ENCODE data around the gene STK17A. TPM values are rescaled to one million over a fixed set of nuclear protein-coding genes. Genes with fewer than 3 reads are reported as not detected.

STK17A gene
- total RNA-seq, 1 experiment from 2014 or later = 9.8 TPM

GRCh38 chr7:43557831-43558495 is 24.9 kb upstream of the STK17A start:
- no peaks in the 10 kb centered on the region for H3K79me1 ChIP-seq (ENCODE audit: insufficient read depth, low read depth, low read length, poor library complexity, severe bottlenecking)
- H3K4me3 Mint-ChIP-seq = no peak overlapping the region
- no peak overlapping the region for H3K4me2 ChIP-seq (ENCODE audit: insufficient read depth, insufficient read length, low read length)
- H2BK15ac ChIP-seq (ENCODE audit: low read depth, low read length) = no peak overlapping the region
- H3K27me3 ChIP-seq (ENCODE audit: insufficient read depth, low read length) = no peaks in the 10 kb centered on the region
- no peak overlapping the region for H3T11ph ChIP-seq (ENCODE audit: low read length)
- no peak for DNase-seq
- H2BK20ac ChIP-seq (ENCODE audit: low read depth, low read length, poor library complexity, severe bottlenecking) = no peak overlapping the region
- no peaks in the 10 kb centered on the region for H4K20me1 ChIP-seq (ENCODE audit: control insufficient read depth, insufficient read depth, insufficient read length)
- no peak overlapping the region for H3K14ac ChIP-seq (ENCODE audit: insufficient read depth, low read length)
- H3K23ac ChIP-seq (ENCODE audit: insufficient read length, low read depth, low read length) = no peak overlapping the region
- no peak overlapping the region for H4K5ac ChIP-seq (ENCODE audit: insufficient read length, low read depth, low read length)
- no peak for TF ChIP-seq CTCF (conservative IDR thresholded peaks at IDR 0.05)
- peaks cover 2% of the 10 kb centered on the region; the same call in 1 of the 2 replicates for H3K27me3 Mint-ChIP-seq (ENCODE audit: low read depth)
- H3K4me1 Mint-ChIP-seq = peaks cover 21 to 27% of the 10 kb centered on the region in 2 experiments
- no peak overlapping the region for H3K27ac ChIP-seq (ENCODE audit: insufficient read length, low read depth, low read length)
- no peak overlapping the region for H2BK5ac ChIP-seq (ENCODE audit: insufficient read length, low read length)
- H4K8ac ChIP-seq (replicated peaks; ENCODE audit: insufficient read length, low read depth, low read length) = no peak overlapping the region
- no peak overlapping the region for H3K56ac ChIP-seq (ENCODE audit: insufficient read length, low read depth, low read length)
- no peak overlapping the region for H3K18ac ChIP-seq (ENCODE audit: insufficient read length, low read depth, low read length)
- H3K4ac ChIP-seq (ENCODE audit: low read depth, low read length) = no peak overlapping the region
- no peaks in the 10 kb centered on the region for H3K79me2 ChIP-seq (ENCODE audit: insufficient read depth, low read length)
- no peak overlapping the region for H3K9ac ChIP-seq (ENCODE audit: extremely low read depth, insufficient read length, low read length)
- no peaks in the 10 kb centered on the region for H3K36me3 Mint-ChIP-seq (ENCODE audit: insufficient read depth in 1 of 3, low read depth in 3 of 3)
- no peak overlapping the region for H2BK120ac ChIP-seq (ENCODE audit: low read depth, low read length, poor library complexity, severe bottlenecking)
- no peak overlapping the region for H2BK12ac ChIP-seq (ENCODE audit: insufficient read length, low read depth, low read length)
- no CpG with 5 or more reads among the region's 7 CpGs for WGBS (ENCODE audit: extremely low coverage, insufficient read length, low lambda C conversion rate)
- no peaks in the 10 kb centered on the region; the same call in 1 of the 2 replicates for H3K4me1 ChIP-seq (ENCODE audit: insufficient read depth, low read length)
- H3K23me2 ChIP-seq (ENCODE audit: insufficient read length, low read depth, low read length, poor library complexity, severe bottlenecking) = no peaks in the 10 kb centered on the region
- H3K9me3 Mint-ChIP-seq = no peaks in the 10 kb centered on the region
- no peak overlapping the region for H2AK5ac ChIP-seq (ENCODE audit: insufficient read length, low read length)
- H3K9me3 ChIP-seq (ENCODE audit: control insufficient read depth, low read depth, low read length) = no peaks in the 10 kb centered on the region
- no peak overlapping the region for H4K91ac ChIP-seq (ENCODE audit: insufficient read length, low read depth, low read length)
- H3K27ac Mint-ChIP-seq = no peak overlapping the region; a peak in 1 of 7 replicates
- H2AFZ ChIP-seq (ENCODE audit: low read length) = no peak overlapping the region

All from H9 (cell line).